ENCODE results near the gene LLGL2. TPM values are rescaled to one million over a fixed set of nuclear protein-coding genes. Genes with fewer than 3 reads are reported as not detected.

LLGL2 gene
- total and polyA plus RNA-seq, 10 of the 15 experiments (the other 5 are each of a cell fraction or from before 2014, with no cell fraction given) = 0.21 to 9.9 (median 4.5) TPM

DNA sequence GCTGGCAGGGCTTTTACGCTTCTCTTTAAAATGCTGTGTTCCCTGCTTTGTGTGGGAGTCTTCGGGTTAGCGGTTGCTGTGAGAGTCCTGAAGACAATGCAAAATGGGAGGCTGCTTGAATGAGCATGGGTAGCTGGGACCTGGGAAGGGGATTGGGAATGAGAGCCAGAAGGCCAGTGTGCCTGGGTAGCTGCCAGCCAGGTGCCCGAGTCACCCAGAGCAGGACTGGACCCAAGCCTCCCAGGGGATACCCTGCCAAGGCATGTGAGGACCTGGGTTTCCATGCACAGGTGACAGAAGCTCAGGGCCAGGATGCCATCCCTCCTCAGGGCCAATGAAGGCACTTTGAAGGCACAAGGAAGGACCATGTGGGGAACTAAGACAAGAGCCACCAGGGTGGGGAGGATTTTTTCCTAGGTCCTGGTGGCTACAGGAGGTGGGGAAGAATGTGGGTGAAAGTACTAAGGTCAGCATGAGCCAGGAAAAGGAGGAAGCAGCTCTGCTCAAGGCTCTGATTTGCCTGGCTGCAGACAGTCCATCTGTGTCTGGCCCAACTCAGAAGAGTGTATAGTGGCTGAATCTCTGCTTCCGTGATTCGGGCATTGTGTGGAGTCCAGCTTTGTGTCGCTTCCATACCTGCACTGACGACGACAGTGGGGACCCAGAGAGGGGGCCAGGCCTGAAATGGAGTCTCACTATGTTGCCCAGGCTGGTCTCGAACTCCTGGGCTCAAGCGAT is 48.6 kb upstream of the LLGL2 start:
- Histone ChIP-seq H3K4me1 (ENCODE audit: control insufficient read depth, insufficient read depth, low read length) (no peaks in the 10 kb centered on the region), H2AFZ (ENCODE audit: control insufficient read depth, low read depth, low read length) (no peak overlapping the region), H4K20me1 (ENCODE audit: control insufficient read depth, insufficient read depth) (no peaks in the 10 kb centered on the region), H3K9me3 (replicated peaks; ENCODE audit: control insufficient read depth, insufficient read depth, low read length) (no peaks in the 10 kb centered on the region), H3K27me3 (replicated peaks in 1 of 2; ENCODE audit: control insufficient read depth in 2 of 2, insufficient read depth in 2 of 2, low read length in 1 of 2) (no peaks in the 10 kb centered on the region), H3K27ac (ENCODE audit: control insufficient read depth, insufficient read depth) (no peak overlapping the region), H3K4me2 (ENCODE audit: control insufficient read depth, insufficient read depth) (no peak overlapping the region), H3K36me3 (ENCODE audit: control insufficient read depth in 2 of 2, insufficient read depth in 2 of 2, low read length in 1 of 2) (peaks cover 7 to 12% of the 10 kb centered on the region in 2 experiments; a peak in 3 of 4 replicates), H3K4me3 (no peak overlapping the region), H3K79me2 (ENCODE audit: control insufficient read depth, insufficient read depth, low read length) (no peaks in the 10 kb centered on the region), H3K9ac (ENCODE audit: control insufficient read depth, insufficient read depth, low read length) (no peak overlapping the region)
- in situ Hi-C loops (cut with MboI) = no loop called here
- POLR2A ChIA-PET = interaction anchor here (0.5 kb wide), 2 partner anchors 102 to 607 kb away, joined by 3 read pairs; no protein-coding TSS in a partner anchor
- SMC1A ChIA-PET (ENCODE audit: uncharacterized antibody, unreplicated experiment) = no interaction called here
- CTCF ChIA-PET = interaction anchor here (0.7 to 1.1 kb wide), 2 partner anchors 149 to 157 kb away, joined by 3 read pairs; no protein-coding TSS in a partner anchor
- 90% methylated on average over 11 of the region's 11 CpGs for WGBS (ENCODE audit: insufficient coverage, insufficient replicate concordance, low lambda C conversion rate, missing lambda C conversion rate)
- no TSS peak for BruUV-seq (replicated peaks)
- RAD21 ChIA-PET (ENCODE audit: unreplicated experiment) = no interaction called here
- DNase-seq (ENCODE audit: low read depth, low spot score) (no peak), ATAC-seq (no peak), FAIRE-seq (no peak)
- intact Hi-C loops (cut with micrococcal nuclease; ENCODE audit: unreplicated experiment) = no loop called here
- no peak for TF ChIP-seq HCFC1 (IDR thresholded peaks at IDR 0.05; ENCODE audit: low read length)
- no peak for TF ChIP-seq CBX3 (IDR thresholded peaks at IDR 0.05; ENCODE audit: borderline replicate concordance, low read depth)
- no peak for TF ChIP-seq ZNF274 (IDR thresholded peaks at IDR 0.05; ENCODE audit: insufficient read depth, insufficient read length)
- TF ChIP-seq MTA2 (IDR thresholded peaks at IDR 0.05; ENCODE audit: low read depth) = no peak
- TF ChIP-seq HDAC6 (IDR thresholded peaks at IDR 0.05; ENCODE audit: unreplicated experiment) = no peak
- TF ChIP-seq, protein P1, sequence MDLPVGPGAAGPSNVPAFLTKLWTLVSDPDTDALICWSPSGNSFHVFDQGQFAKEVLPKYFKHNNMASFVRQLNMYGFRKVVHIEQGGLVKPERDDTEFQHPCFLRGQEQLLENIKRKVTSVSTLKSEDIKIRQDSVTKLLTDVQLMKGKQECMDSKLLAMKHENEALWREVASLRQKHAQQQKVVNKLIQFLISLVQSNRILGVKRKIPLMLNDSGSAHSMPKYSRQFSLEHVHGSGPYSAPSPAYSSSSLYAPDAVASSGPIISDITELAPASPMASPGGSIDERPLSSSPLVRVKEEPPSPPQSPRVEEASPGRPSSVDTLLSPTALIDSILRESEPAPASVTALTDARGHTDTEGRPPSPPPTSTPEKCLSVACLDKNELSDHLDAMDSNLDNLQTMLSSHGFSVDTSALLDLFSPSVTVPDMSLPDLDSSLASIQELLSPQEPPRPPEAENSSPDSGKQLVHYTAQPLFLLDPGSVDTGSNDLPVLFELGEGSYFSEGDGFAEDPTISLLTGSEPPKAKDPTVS (IDR thresholded peaks at IDR 0.05; ENCODE audit: low read depth, low read length) = no peak
- TF ChIP-seq POLR2AphosphoS5 (IDR thresholded peaks at IDR 0.05; ENCODE audit: low read length) = no peak
- no peak for TF ChIP-seq RELA (IDR thresholded peaks at IDR 0.05; ENCODE audit: borderline replicate concordance, partially characterized antibody)
- TF ChIP-seq CHD2 (IDR thresholded peaks at IDR 0.05; ENCODE audit: borderline replicate concordance, low read depth, low read length) = no peak
- no peak for TF ChIP-seq ZBED1 (IDR thresholded peaks at IDR 0.05; ENCODE audit: borderline replicate concordance)
- no peak for TF ChIP-seq TAF1 (IDR thresholded peaks at IDR 0.05; ENCODE audit: borderline replicate concordance, low read depth, low read length)
- TF ChIP-seq, protein P2, sequence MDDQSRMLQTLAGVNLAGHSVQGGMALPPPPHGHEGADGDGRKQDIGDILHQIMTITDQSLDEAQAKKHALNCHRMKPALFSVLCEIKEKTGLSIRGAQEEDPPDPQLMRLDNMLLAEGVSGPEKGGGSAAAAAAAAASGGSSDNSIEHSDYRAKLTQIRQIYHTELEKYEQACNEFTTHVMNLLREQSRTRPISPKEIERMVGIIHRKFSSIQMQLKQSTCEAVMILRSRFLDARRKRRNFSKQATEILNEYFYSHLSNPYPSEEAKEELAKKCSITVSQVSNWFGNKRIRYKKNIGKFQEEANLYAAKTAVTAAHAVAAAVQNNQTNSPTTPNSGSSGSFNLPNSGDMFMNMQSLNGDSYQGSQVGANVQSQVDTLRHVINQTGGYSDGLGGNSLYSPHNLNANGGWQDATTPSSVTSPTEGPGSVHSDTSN (IDR thresholded peaks at IDR 0.05; ENCODE audit: insufficient replicate concordance, low read depth, low read length) = no peak
- TF ChIP-seq PAX5 (IDR thresholded peaks at IDR 0.05; ENCODE audit: borderline replicate concordance, low read depth, low read length) = no peak
- TF ChIP-seq, protein P3, sequence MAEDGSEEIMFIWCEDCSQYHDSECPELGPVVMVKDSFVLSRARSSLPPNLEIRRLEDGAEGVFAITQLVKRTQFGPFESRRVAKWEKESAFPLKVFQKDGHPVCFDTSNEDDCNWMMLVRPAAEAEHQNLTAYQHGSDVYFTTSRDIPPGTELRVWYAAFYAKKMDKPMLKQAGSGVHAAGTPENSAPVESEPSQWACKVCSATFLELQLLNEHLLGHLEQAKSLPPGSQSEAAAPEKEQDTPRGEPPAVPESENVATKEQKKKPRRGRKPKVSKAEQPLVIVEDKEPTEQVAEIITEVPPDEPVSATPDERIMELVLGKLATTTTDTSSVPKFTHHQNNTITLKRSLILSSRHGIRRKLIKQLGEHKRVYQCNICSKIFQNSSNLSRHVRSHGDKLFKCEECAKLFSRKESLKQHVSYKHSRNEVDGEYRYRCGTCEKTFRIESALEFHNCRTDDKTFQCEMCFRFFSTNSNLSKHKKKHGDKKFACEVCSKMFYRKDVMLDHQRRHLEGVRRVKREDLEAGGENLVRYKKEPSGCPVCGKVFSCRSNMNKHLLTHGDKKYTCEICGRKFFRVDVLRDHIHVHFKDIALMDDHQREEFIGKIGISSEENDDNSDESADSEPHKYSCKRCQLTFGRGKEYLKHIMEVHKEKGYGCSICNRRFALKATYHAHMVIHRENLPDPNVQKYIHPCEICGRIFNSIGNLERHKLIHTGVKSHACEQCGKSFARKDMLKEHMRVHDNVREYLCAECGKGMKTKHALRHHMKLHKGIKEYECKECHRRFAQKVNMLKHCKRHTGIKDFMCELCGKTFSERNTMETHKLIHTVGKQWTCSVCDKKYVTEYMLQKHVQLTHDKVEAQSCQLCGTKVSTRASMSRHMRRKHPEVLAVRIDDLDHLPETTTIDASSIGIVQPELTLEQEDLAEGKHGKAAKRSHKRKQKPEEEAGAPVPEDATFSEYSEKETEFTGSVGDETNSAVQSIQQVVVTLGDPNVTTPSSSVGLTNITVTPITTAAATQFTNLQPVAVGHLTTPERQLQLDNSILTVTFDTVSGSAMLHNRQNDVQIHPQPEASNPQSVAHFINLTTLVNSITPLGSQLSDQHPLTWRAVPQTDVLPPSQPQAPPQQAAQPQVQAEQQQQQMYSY (CRISPR knock-in tag; IDR thresholded peaks at IDR 0.05) = no peak
